GM18951 (cell line): Measurements from ENCODE around the gene LIME1.
"Not testable (repeated sequence)": the region's sequence is repeated elsewhere in the genome, so short reads cannot be mapped to it uniquely, and the experiment has no call there.

Experiments used
- POLR2A ChIP-seq: IDR thresholded peaks from 4 replicates; pipeline ENCODE4 v1.6.1; 2011; ENCODE audit warnings: mild to moderate bottlenecking; ENCODE audit not compliant: insufficient read length, insufficient read depth; ENCODE audit errors: extremely low read depth
- in situ Hi-C: fragments of 300-500 bp; cut with MboI; formaldehyde crosslinking; loops from one replicate; pipeline ENCODE4 v1.12.0; 2022; ENCODE audit warnings: low sequenced_read_pairs, mixed read lengths, inconsistent platforms; ENCODE audit not compliant: unreplicated experiment

LIME1 gene

GRCh38 chr20:63765902-63766301 lies 29.4 kb downstream of the LIME1 start:
- no peak for TF ChIP-seq POLR2A
- in situ Hi-C loops, result no loop called here

GRCh38 chr20:63766695-63767426 lies 30.4 kb downstream of the LIME1 start:
- no peak for TF ChIP-seq POLR2A
- in situ Hi-C loops, result no loop called here

- no peak for TF ChIP-seq POLR2A
- in situ Hi-C loops, result no loop called here
Observed at GRCh38 chr20:63767456-63767855, 31.0 kb downstream of the LIME1 start.

GRCh38 chr20:63767886-63768285 lies 31.4 kb downstream of the LIME1 start:
- TF ChIP-seq POLR2A, result no peak
- in situ Hi-C loops, result no loop called here

GRCh38 chr20:63768591-63769515 lies 32.4 kb downstream of the LIME1 start:
- in situ Hi-C loops, result no loop called here
- no peak for TF ChIP-seq POLR2A

GRCh38 chr20:63769891-63770474 lies 33.5 kb downstream of the LIME1 start:
- in situ Hi-C loops, result no loop called here
- no peak for TF ChIP-seq POLR2A

GRCh38 chr20:63771046-63771707 lies 34.7 kb downstream of the LIME1 start:
- TF ChIP-seq POLR2A, result no peak
- in situ Hi-C loops, result no loop called here

- no peak for TF ChIP-seq POLR2A
- in situ Hi-C loops, result no loop called here
Observed at GRCh38 chr20:63772781-63773518, 36.5 kb downstream of the LIME1 start.

GRCh38 chr20:63773571-63774241 lies 37.2 kb downstream of the LIME1 start:
- TF ChIP-seq POLR2A, result no peak
- in situ Hi-C loops, result no loop called here

GRCh38 chr20:63774306-63774705 lies 37.8 kb downstream of the LIME1 start:
- in situ Hi-C loops, result no loop called here
- no peak for TF ChIP-seq POLR2A

- TF ChIP-seq POLR2A, result no peak
- in situ Hi-C loops, result no loop called here
Observed at GRCh38 chr20:63775096-63775978, 38.9 kb downstream of the LIME1 start.

GRCh38 chr20:63776875-63777274 lies 40.4 kb downstream of the LIME1 start:
- in situ Hi-C loops, result not testable (repeated sequence)
